ENCODE data around the gene ERN1.
A peak's percentile ranks its signal among the peaks of the same experiment; 100 is the strongest.

The ERN1 gene

GRCh38 chr17:64059756-64060155 is 70.2 kb downstream of the ERN1 start:
- H3K23ac ChIP-seq (ENCODE audit: low read length), result no peak overlapping the region
- H2AFZ ChIP-seq (ENCODE audit: insufficient read depth, low read length, poor library complexity), result no peak overlapping the region
- no peak overlapping the region for H3K18ac ChIP-seq (ENCODE audit: low read length)
- no peaks in the 10 kb centered on the region for H3K27me3 ChIP-seq (ENCODE audit: insufficient read depth, low read length)
- no peak for DNase-seq
- no peak overlapping the region for H4K8ac ChIP-seq (ENCODE audit: low read depth, low read length)
- no peak overlapping the region for H4K12ac ChIP-seq (ENCODE audit: low read depth, low read length)
- H2BK120ac ChIP-seq (ENCODE audit: insufficient read depth, low read length, poor library complexity), result no peak overlapping the region
- H2BK12ac ChIP-seq (ENCODE audit: low read length), result no peak overlapping the region
- no peak overlapping the region for H2BK5ac ChIP-seq (ENCODE audit: low read depth, low read length, poor library complexity)
- H3K79me2 ChIP-seq (ENCODE audit: control insufficient read depth, insufficient read depth, low read length, poor library complexity), result no peaks in the 10 kb centered on the region
- no peak overlapping the region for H3K9ac ChIP-seq (ENCODE audit: low read length)
- H3K14ac ChIP-seq (ENCODE audit: low read length), result no peak overlapping the region
- H3K4ac ChIP-seq (ENCODE audit: low read depth, low read length), result no peak overlapping the region
- H4K91ac ChIP-seq (ENCODE audit: low read depth, low read length), result no peak overlapping the region
- peaks cover 2% of the 10 kb centered on the region for H3K9me3 ChIP-seq (ENCODE audit: insufficient read depth, low read depth, low read length)
- H3K36me3 ChIP-seq (ENCODE audit: control insufficient read depth in 1 of 2, insufficient read depth in 2 of 2, low read length in 2 of 2), result peaks cover 16 to 18% of the 10 kb centered on the region in 2 experiments
- WGBS (ENCODE audit: extremely low coverage, insufficient coverage, insufficient read length), result no CpG with 5 or more reads among the region's 2 CpGs
- H3K4me2 ChIP-seq (ENCODE audit: low read length), result no peak overlapping the region
- H3K27ac ChIP-seq (ENCODE audit: low read depth, low read length), result no peak overlapping the region
- peaks cover 10 to 26% of the 10 kb centered on the region in 2 experiments for H3K4me1 ChIP-seq (ENCODE audit: control insufficient read depth in 1 of 2, insufficient read depth in 2 of 2, low read length in 2 of 2)
- no peak overlapping the region for H3K4me3 ChIP-seq (ENCODE audit: low read depth, low read length)
- no peaks in the 10 kb centered on the region for H3K79me1 ChIP-seq (ENCODE audit: low read length)
- no peak overlapping the region for H2AK5ac ChIP-seq (ENCODE audit: low read length)

GRCh38 chr17:64058621-64059020 is 71.3 kb downstream of the ERN1 start:
- no peak overlapping the region for H2BK12ac ChIP-seq (ENCODE audit: low read length)
- no peak overlapping the region for H2AK5ac ChIP-seq (ENCODE audit: low read length)
- H3K27ac ChIP-seq (ENCODE audit: low read depth, low read length), result no peak overlapping the region
- H2AFZ ChIP-seq (ENCODE audit: insufficient read depth, low read length, poor library complexity), result no peak overlapping the region
- H3K4me3 ChIP-seq (ENCODE audit: low read depth, low read length), result no peak overlapping the region
- no peak overlapping the region for H3K23ac ChIP-seq (ENCODE audit: low read length)
- no peak overlapping the region for H3K4me2 ChIP-seq (ENCODE audit: low read length)
- DNase-seq, result peak in 1 of 2 donors; percentile 69
- no peak overlapping the region for H3K9ac ChIP-seq (ENCODE audit: low read length)
- H3K79me1 ChIP-seq (ENCODE audit: low read length), result no peaks in the 10 kb centered on the region
- H4K8ac ChIP-seq (ENCODE audit: low read depth, low read length), result no peak overlapping the region
- H3K18ac ChIP-seq (ENCODE audit: low read length), result no peak overlapping the region
- no peak overlapping the region for H2BK120ac ChIP-seq (ENCODE audit: insufficient read depth, low read length, poor library complexity)
- peaks cover 22 to 26% of the 10 kb centered on the region in 2 experiments for H3K36me3 ChIP-seq (ENCODE audit: control insufficient read depth in 1 of 2, insufficient read depth in 2 of 2, low read length in 2 of 2)
- H3K79me2 ChIP-seq (ENCODE audit: control insufficient read depth, insufficient read depth, low read length, poor library complexity), result no peaks in the 10 kb centered on the region
- H3K4me1 ChIP-seq (ENCODE audit: control insufficient read depth in 1 of 2, insufficient read depth in 2 of 2, low read length in 2 of 2), result peaks cover 10 to 21% of the 10 kb centered on the region in 2 experiments
- no peak overlapping the region for H3K14ac ChIP-seq (ENCODE audit: low read length)
- no peaks in the 10 kb centered on the region for H3K27me3 ChIP-seq (ENCODE audit: insufficient read depth, low read length)
- H3K4ac ChIP-seq (ENCODE audit: low read depth, low read length), result no peak overlapping the region
- H3K9me3 ChIP-seq (ENCODE audit: insufficient read depth, low read depth, low read length), result peaks cover 5% of the 10 kb centered on the region
- no peak overlapping the region for H4K91ac ChIP-seq (ENCODE audit: low read depth, low read length)
- no peak overlapping the region for H4K12ac ChIP-seq (ENCODE audit: low read depth, low read length)
- no CpG with 5 or more reads among the region's 5 CpGs for WGBS (ENCODE audit: extremely low coverage, insufficient coverage, insufficient read length)
- no peak overlapping the region for H2BK5ac ChIP-seq (ENCODE audit: low read depth, low read length, poor library complexity)

- no peak overlapping the region for H3K14ac ChIP-seq (ENCODE audit: low read length)
- no peak overlapping the region for H4K91ac ChIP-seq (ENCODE audit: low read depth, low read length)
- no peak overlapping the region for H3K27ac ChIP-seq (ENCODE audit: low read depth, low read length)
- no peaks in the 10 kb centered on the region for H3K79me2 ChIP-seq (ENCODE audit: control insufficient read depth, insufficient read depth, low read length, poor library complexity)
- no peaks in the 10 kb centered on the region for H3K79me1 ChIP-seq (ENCODE audit: low read length)
- H2BK120ac ChIP-seq (ENCODE audit: insufficient read depth, low read length, poor library complexity), result no peak overlapping the region
- H3K18ac ChIP-seq (ENCODE audit: low read length), result no peak overlapping the region
- H3K4me2 ChIP-seq (ENCODE audit: low read length), result no peak overlapping the region
- no peak overlapping the region for H4K12ac ChIP-seq (ENCODE audit: low read depth, low read length)
- peaks cover 5% of the 10 kb centered on the region for H3K9me3 ChIP-seq (ENCODE audit: insufficient read depth, low read depth, low read length)
- H3K36me3 ChIP-seq (ENCODE audit: control insufficient read depth in 1 of 2, insufficient read depth in 2 of 2, low read length in 2 of 2), result peaks cover 26 to 33% of the 10 kb centered on the region in 2 experiments
- no peak overlapping the region for H2BK5ac ChIP-seq (ENCODE audit: low read depth, low read length, poor library complexity)
- no peak overlapping the region for H2AFZ ChIP-seq (ENCODE audit: insufficient read depth, low read length, poor library complexity)
- no peak overlapping the region for H2AK5ac ChIP-seq (ENCODE audit: low read length)
- no peaks in the 10 kb centered on the region for H3K27me3 ChIP-seq (ENCODE audit: insufficient read depth, low read length)
- no peak overlapping the region for H3K4ac ChIP-seq (ENCODE audit: low read depth, low read length)
- peaks cover 10 to 21% of the 10 kb centered on the region in 2 experiments for H3K4me1 ChIP-seq (ENCODE audit: control insufficient read depth in 1 of 2, insufficient read depth in 2 of 2, low read length in 2 of 2)
- no peak overlapping the region for H3K4me3 ChIP-seq (ENCODE audit: low read depth, low read length)
- no peak overlapping the region for H4K8ac ChIP-seq (ENCODE audit: low read depth, low read length)
- no peak overlapping the region for H2BK12ac ChIP-seq (ENCODE audit: low read length)
- DNase-seq, result no peak
- WGBS (ENCODE audit: extremely low coverage, insufficient coverage, insufficient read length), result no CpG with 5 or more reads among the region's 9 CpGs
- no peak overlapping the region for H3K23ac ChIP-seq (ENCODE audit: low read length)
- no peak overlapping the region for H3K9ac ChIP-seq (ENCODE audit: low read length)
Measured at GRCh38 chr17:64057701-64058263, 72.2 kb downstream of the ERN1 start.

- Histone ChIP-seq H3K4ac (ENCODE audit: low read depth, low read length) (no peak overlapping the region), H3K27me3 (ENCODE audit: insufficient read depth, low read length) (no peaks in the 10 kb centered on the region), H3K27ac (ENCODE audit: low read depth, low read length) (no peak overlapping the region), H3K4me3 (ENCODE audit: low read depth, low read length) (no peak overlapping the region), H3K36me3 (ENCODE audit: control insufficient read depth in 1 of 2, insufficient read depth in 2 of 2, low read length in 2 of 2) (peaks cover 28 to 37% of the 10 kb centered on the region in 2 experiments), H3K79me1 (ENCODE audit: low read length) (no peaks in the 10 kb centered on the region), H3K18ac (ENCODE audit: low read length) (no peak overlapping the region), H4K8ac (ENCODE audit: low read depth, low read length) (no peak overlapping the region), H2BK12ac (ENCODE audit: low read length) (no peak overlapping the region), H4K12ac (ENCODE audit: low read depth, low read length) (no peak overlapping the region), H3K14ac (ENCODE audit: low read length) (no peak overlapping the region), H3K79me2 (ENCODE audit: control insufficient read depth, insufficient read depth, low read length, poor library complexity) (no peaks in the 10 kb centered on the region), H3K9ac (ENCODE audit: low read length) (no peak overlapping the region), H2BK120ac (ENCODE audit: insufficient read depth, low read length, poor library complexity) (no peak overlapping the region), H2AFZ (ENCODE audit: insufficient read depth, low read length, poor library complexity) (no peak overlapping the region), H2AK5ac (ENCODE audit: low read length) (no peak overlapping the region), H2BK5ac (ENCODE audit: low read depth, low read length, poor library complexity) (no peak overlapping the region), H3K23ac (ENCODE audit: low read length) (no peak overlapping the region), H3K4me1 (ENCODE audit: control insufficient read depth in 1 of 2, insufficient read depth in 2 of 2, low read length in 2 of 2) (peaks cover 10 to 18% of the 10 kb centered on the region in 2 experiments), H3K9me3 (ENCODE audit: insufficient read depth, low read depth, low read length) (peaks cover 5% of the 10 kb centered on the region), H3K4me2 (ENCODE audit: low read length) (no peak overlapping the region), H4K91ac (ENCODE audit: low read depth, low read length) (no peak overlapping the region)
- DNase-seq, result peak; percentile 93
- WGBS (ENCODE audit: extremely low coverage, insufficient coverage, insufficient read length), result no CpG with 5 or more reads among the region's 12 CpGs
Measured at GRCh38 chr17:64056269-64057005, 73.5 kb downstream of the ERN1 start.
